ENCODE measurements around the gene TMEM94.

GRCh38 chr17:75521951-75522727 is 65.7 kb downstream of the TMEM94 start:
- TF ChIP-seq CTCF (conservative IDR thresholded peaks at IDR 0.05), result no peak
- no peak for TF ChIP-seq ZFX (IDR thresholded peaks at IDR 0.05)

Measured in C4-2B (cell line).